NCI-H1436 treated with DMSO at 0.1 percent for 48 hours (cell line): ENCODE measurements around the gene KRT7.
"Not testable (repeated sequence)": the region's sequence is repeated elsewhere in the genome, so short reads cannot be mapped to it uniquely, and the experiment has no call there.

Experiments used
- DNase-seq: peaks from one replicate; lab custom pipeline; 2025; lab: John Stamatoyannopoulos, UW

KRT7 gene

GRCh38 chr12:52243856-52244614 is 11.0 kb downstream of the KRT7 start:
- no peak for DNase-seq

GRCh38 chr12:52244615-52244994 is 11.6 kb downstream of the KRT7 start:
- DNase-seq, result no peak

- DNase-seq, result no peak
These were observed 12.4 kb downstream of the KRT7 start for GRCh38 chr12:52245259-52245961.

DNA sequence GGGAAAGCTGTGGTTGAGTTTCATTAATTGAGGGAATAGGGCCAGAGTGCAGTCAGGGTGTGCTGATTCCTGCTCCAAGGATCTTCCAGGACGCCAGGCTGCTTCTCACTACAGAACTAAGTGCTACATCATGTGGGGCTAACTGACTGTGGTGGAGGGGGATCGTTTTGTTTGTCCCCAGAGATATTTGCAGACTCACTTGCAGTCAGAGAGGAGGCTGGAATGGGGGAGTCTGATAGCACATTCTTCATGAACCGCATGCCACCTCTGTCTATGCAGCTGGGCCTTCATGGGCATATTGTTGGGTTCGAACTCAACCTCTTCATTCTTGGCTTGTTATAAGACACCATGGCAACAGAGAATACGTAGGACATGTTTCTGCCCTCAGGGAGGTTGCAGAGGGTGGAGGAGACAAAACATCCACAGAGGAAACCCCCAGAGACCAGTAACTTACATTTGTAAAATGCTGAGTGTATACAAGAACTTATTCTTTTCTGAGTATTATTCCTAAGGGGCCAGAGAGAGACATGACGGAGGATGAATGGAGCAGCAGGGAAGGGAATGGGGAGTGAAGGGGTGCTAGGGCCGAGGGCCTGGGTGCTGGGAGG is 13.0 kb downstream of the KRT7 start:
- no peak for DNase-seq

- DNase-seq, result no peak
These were observed 13.9 kb downstream of the KRT7 start for GRCh38 chr12:52246720-52247621.

- no peak for DNase-seq
These were observed 14.8 kb downstream of the KRT7 start for GRCh38 chr12:52247622-52248540.

- no peak for DNase-seq
These were observed 15.8 kb downstream of the KRT7 start for GRCh38 chr12:52248541-52249461.

DNA sequence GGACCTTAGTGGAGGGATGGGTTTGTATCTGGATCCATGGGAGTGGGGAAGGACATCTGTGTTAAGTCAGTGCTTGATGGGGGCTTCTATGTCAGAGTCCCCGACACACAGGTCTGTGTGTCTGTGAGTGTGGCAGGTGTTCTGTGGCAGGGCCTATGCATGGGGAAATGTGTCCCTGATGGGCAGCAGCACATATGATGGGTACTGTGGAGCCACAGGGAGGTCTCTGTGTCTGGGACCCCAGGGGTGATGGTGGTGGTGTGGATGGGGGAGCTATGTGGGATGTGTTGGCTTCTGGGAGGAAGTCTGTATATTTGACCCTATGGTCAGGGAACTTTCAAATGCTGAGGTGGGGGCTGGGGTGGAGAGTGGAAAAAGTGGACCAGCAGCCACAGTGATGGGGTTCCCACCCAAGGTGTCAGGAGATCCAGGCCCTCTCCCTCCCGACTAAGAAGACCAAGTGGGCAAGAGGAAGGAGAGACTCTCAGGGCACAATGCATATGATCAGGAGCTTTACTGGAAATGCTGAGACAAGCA is 16.5 kb downstream of the KRT7 start:
- DNase-seq, result no peak

GRCh38 chr12:52250048-52250990 is 17.3 kb downstream of the KRT7 start:
- no peak for DNase-seq

DNA sequence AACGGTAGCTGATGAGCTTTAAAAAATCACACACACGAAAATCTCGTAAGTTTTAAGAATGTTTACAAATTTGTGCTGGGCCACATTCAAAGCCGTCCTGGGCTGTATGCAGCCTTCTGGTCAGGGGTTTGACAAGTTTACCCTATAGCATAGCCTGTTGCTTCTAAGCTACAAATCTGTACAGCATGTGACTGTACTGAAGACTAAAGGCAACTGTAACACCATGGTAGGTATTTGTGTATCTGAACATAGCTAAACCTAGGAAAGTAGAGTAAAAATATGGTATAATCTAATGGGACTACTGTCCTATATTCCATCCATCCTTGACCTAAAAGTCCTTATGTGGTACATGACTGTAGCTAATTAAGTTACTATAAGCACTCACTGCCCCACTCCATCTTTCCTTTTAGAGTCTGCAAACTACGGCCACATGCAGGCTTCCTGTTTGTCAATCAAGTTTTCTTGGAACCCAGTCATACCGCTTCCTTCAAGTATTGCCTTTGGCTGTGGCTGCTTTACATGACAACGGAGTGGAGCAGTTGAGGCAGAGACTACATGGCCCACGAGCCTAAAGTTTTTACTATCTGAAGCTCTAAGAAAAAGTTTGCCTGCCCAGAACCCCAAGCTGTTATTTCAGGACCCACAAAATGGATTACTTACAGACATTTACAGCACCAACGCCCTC is 18.5 kb downstream of the KRT7 start:
- no peak for DNase-seq

GRCh38 chr12:52252175-52252615 is 19.2 kb downstream of the KRT7 start:
- not testable (repeated sequence) for DNase-seq

- no peak for DNase-seq
These were observed 19.8 kb downstream of the KRT7 start for GRCh38 chr12:52252728-52253343.

- DNase-seq, result no peak
These were observed 20.5 kb downstream of the KRT7 start for GRCh38 chr12:52253391-52254179.

GRCh38 chr12:52254180-52254964 is 21.3 kb downstream of the KRT7 start:
- DNase-seq, result no peak

DNA sequence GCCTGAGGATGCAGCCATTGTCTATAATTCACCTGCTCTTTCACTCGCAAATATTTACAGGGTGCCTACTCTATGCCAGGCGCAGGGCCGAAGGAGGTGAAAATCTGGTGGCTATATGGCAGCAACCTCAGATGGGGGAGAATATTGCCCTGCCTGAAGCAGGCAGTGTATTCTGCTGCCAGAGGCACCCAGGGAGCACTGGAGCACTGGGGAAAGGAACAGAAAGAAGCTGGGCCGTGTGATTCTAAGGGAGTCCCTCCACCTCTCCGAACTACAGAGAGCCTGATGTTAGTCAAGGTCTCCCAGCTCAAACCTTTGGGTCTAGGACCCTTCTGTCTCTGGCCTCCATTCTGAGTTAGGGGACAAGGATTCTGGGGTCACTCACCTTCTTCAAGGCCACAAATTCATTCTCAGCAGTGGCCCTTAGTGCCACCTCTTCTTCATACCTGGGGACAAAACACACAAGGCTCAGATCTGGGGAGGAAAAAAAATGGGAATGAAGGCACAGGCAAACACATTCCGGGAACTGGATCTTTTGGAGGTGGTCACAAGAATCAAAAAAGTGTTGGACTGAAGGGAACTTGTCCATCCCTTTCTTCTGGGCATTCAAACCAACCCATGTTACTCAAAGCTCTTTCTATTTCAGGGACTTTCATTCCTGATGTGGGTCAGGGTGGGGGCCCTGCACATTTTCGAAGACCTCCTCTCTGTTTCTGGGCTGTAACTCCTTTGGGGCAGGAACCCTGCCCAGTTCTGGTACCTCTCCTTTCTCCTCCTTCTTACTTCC is 22.1 kb downstream of the KRT7 start:
- no peak for DNase-seq
